K562 (cell line): ENCODE data around the gene AHI1. TPM values are rescaled to one million over a fixed set of nuclear protein-coding genes. Genes with fewer than 3 reads are reported as not detected.

Source experiments
- ATAC-seq: fragments of 200-7000 bp; cut with Tn5 transposase; 3 replicates; pipeline ENCODE4 v1.9.1; 2020; ENCODE audit warnings: moderate library complexity
- BruUV-seq: library from RNA; stranded (reverse); fragments of 400-500 nt; replicated peaks from 2 replicates; lab custom pipeline; 2021; lab: Mats Ljungman, UMichigan
- CTCF ChIA-PET: fragments of 300-600 bp; formaldehyde crosslinking; extraction: SDS; loops from one replicate; lab custom pipeline; 2021; ENCODE audit warnings: low intra/inter-chr PET ratio; lab: Yijun Ruan, JAX
- POLR2A ChIA-PET: fragments of 300-600, 350-650 bp; sonication (Branson Sonifier 250); formaldehyde crosslinking; extraction: SDS; loops from one replicate; lab custom pipeline; 2021; ENCODE audit warnings: antibody characterized with exemption, inconsistent platforms; lab: Yijun Ruan, JAX
- DNase-seq, 4 experiments: peaks; one replicate each; pipeline versions ENCODE4 v3.0.0 to v3.0.0-alpha.2; 2011 to 2018; ENCODE audit warnings: low spot score in 3 of 4, mixed read lengths in 3 of 4; ENCODE audit errors: extremely low read depth in 1 of 4
- FAIRE-seq: peaks from 2 replicates; lab custom pipeline; 2011; peaks lifted over from hg19 to GRCh38; lab: Jason Lieb, UNC
- H2AFZ ChIP-seq: 2 replicates; pipeline ENCODE4 v1.6.0; 2011; ENCODE audit warnings: low read depth, low read length, control low read depth, inconsistent platforms
- H3K27ac ChIP-seq: fragments of 200-600 bp; 3 replicates; pipeline ENCODE4 v1.8.0; 2011; ENCODE audit warnings: low read depth, mild to moderate bottlenecking, control low read depth, inconsistent platforms, low read length, moderate library complexity, mixed read lengths; ENCODE audit errors: extremely low read depth
- H3K27me3 ChIP-seq, 2 experiments: fragments of 300-600 bp in 1 of 2; 2 replicates in 1 of 2; 3 replicates in 1 of 2; pipeline versions ENCODE4 v1.6.0 to v1.8.0; 2011; ENCODE audit warnings: inconsistent platforms in 2 of 2, low read length in 2 of 2, mild to moderate bottlenecking in 1 of 2, mixed read lengths in 1 of 2, moderate library complexity in 1 of 2; ENCODE audit not compliant: control insufficient read depth in 2 of 2, insufficient read depth in 2 of 2
- H3K36me3 ChIP-seq: fragments of 300-600 bp; 3 replicates; pipeline ENCODE4 v1.8.0; 2011; ENCODE audit warnings: mild to moderate bottlenecking, low read length, inconsistent platforms; ENCODE audit not compliant: control insufficient read depth, insufficient read depth
- H3K4me1 ChIP-seq, 2 experiments: fragments of 200-600 bp in 1 of 2; replicated peaks in 1 of 2; 2 replicates in 1 of 2; 3 replicates in 1 of 2; pipeline versions ENCODE4 v1.5.1 to v1.8.0; 2011; ENCODE audit warnings: inconsistent platforms in 2 of 2, low read length in 2 of 2, mild to moderate bottlenecking in 1 of 2, mixed read lengths in 1 of 2, moderate library complexity in 1 of 2; ENCODE audit not compliant: control insufficient read depth in 2 of 2, insufficient read depth in 2 of 2
- H3K4me2 ChIP-seq: 2 replicates; pipeline ENCODE4 v1.6.1; 2011; ENCODE audit warnings: low read length, control low read depth, inconsistent platforms, mixed read lengths; ENCODE audit not compliant: insufficient read depth
- H3K4me3 ChIP-seq: fragments of 200-600 bp; sonication (generic), shearing (Covaris generic); 2 replicates; pipeline ENCODE4 v1.5.1; 2016; ENCODE audit warnings: control low read depth, inconsistent platforms
- H3K79me2 ChIP-seq: fragments of 200-600 bp; 3 replicates; pipeline ENCODE4 v1.8.0; 2011; ENCODE audit warnings: low read length, inconsistent platforms; ENCODE audit not compliant: control insufficient read depth, insufficient read depth
- H3K9ac ChIP-seq, 2 experiments: 2 replicates each; pipeline versions ENCODE4 v1.6.0 to v1.6.1; 2011; ENCODE audit warnings: low read depth in 2 of 2, low read length in 2 of 2, control low read depth in 1 of 2, inconsistent platforms in 1 of 2, mild to moderate bottlenecking in 1 of 2, mixed read lengths in 1 of 2; ENCODE audit not compliant: insufficient read depth in 1 of 2
- H3K9me1 ChIP-seq: one replicate; pipeline ENCODE4 v1.6.0; 2011; ENCODE audit warnings: inconsistent platforms, mild to moderate bottlenecking, low read length, moderate library complexity; ENCODE audit not compliant: control insufficient read depth, insufficient read depth
- H3K9me3 ChIP-seq: replicated peaks from 2 replicates; pipeline ENCODE4 v1.5.1; 2011; ENCODE audit warnings: low read depth, low read length, inconsistent platforms; ENCODE audit not compliant: control insufficient read depth, insufficient read depth
- H4K20me1 ChIP-seq: replicated peaks from 2 replicates; pipeline ENCODE4 v1.6.1; 2011; ENCODE audit warnings: low read length, inconsistent platforms, mixed read lengths; ENCODE audit not compliant: control insufficient read depth, insufficient read depth
- BRF2 ChIP-seq: IDR thresholded peaks from 3 replicates; pipeline ENCODE4 v1.6.1; 2011; ENCODE audit warnings: borderline replicate concordance, mild to moderate bottlenecking; ENCODE audit not compliant: insufficient read length, insufficient read depth
- CBX2 ChIP-seq: fragments of 200-600 bp; sonication (generic); IDR thresholded peaks from one replicate; pipeline ENCODE4 v1.6.1; 2012; ENCODE audit warnings: mild to moderate bottlenecking, low read length, inconsistent platforms; ENCODE audit not compliant: insufficient read depth, poor library complexity, severe bottlenecking
- CTCFL ChIP-seq: IDR thresholded peaks from 2 replicates; pipeline ENCODE4 v1.6.1; 2011; ENCODE audit warnings: borderline replicate concordance, low read depth, mild to moderate bottlenecking, moderate library complexity, low read length; ENCODE audit not compliant: insufficient read depth, poor library complexity, severe bottlenecking
- ELK3 ChIP-seq: fragments of 450-650 bp; formaldehyde crosslinking; IDR thresholded peaks from 2 replicates; pipeline ENCODE4 v1.4.0; 2020; ENCODE audit warnings: mild to moderate bottlenecking
- KLF6 ChIP-seq: fragments of 250-450 bp; sonication (Bioruptor Pico); IDR thresholded peaks from 2 replicates; pipeline ENCODE4 v1.4.0; 2020; ENCODE audit warnings: mild to moderate bottlenecking, moderate library complexity, borderline replicate concordance
- NFIX ChIP-seq: fragments of 250-450 bp; sonication (Bioruptor Pico); IDR thresholded peaks from 2 replicates; pipeline ENCODE4 v1.4.0; 2020; ENCODE audit warnings: low read depth, mild to moderate bottlenecking, moderate library complexity
- ZNF639 ChIP-seq, 2 experiments: fragments of 200-800 bp in 1 of 2; sonication (Bioruptor generic) in 1 of 2; sonication (generic) in 1 of 2; formaldehyde crosslinking in 1 of 2; IDR thresholded peaks in 1 of 2; conservative IDR thresholded peaks in 1 of 2; 2 replicates each; pipeline versions ENCODE4 v1.5.0 to v1.6.1; 2016 to 2020; ENCODE audit warnings: missing compliant biosample characterization in 1 of 2, missing genetic modification characterization in 1 of 2, missing genetic modification reagents in 1 of 2
- WGBS: fragments of 100-300 bp; shearing (Covaris generic); methylation state at CpG from one replicate; pipeline ENCODE4 v1.1.6; 2016; ENCODE audit warnings: low coverage, mixed read lengths; ENCODE audit not compliant: insufficient coverage; ENCODE audit errors: missing lambda C conversion rate; 5-methylcytosine and 5-hydroxymethylcytosine counted together
- in situ Hi-C: fragments of 300-500 bp; cut with MboI; formaldehyde crosslinking; loops from 4 replicates; pipeline ENCODE4 v1.15.0; 2018; ENCODE audit warnings: inconsistent platforms, mixed read lengths
- intact Hi-C: fragments of 100-400 bp; cut with micrococcal nuclease; formaldehyde crosslinking; loops from 2 replicates; pipeline ENCODE4 v1.14.2; 2022
- polyA plus RNA-seq, 8 experiments: library from polyadenylated mRNA; depleted of rRNA in 4 of 8; stranded (reverse) in 5 of 8; unstranded in 3 of 8; fragments of >200 nt; fragmentation: Nextera tagmentation in 2 of 8; fragmentation: Illumina TruSeq in 1 of 8; extraction: Ambion mirVana in 2 of 8; extraction: Trizol in 1 of 8; gene quantifications; 2 replicates each; pipeline versions ENCODE4 v1.2.1 to v1.2.3, GENCODE V29; 2011 to 2014; ENCODE audit warnings: inconsistent platforms in 1 of 8, missing spikeins in 1 of 8
- total RNA-seq, 7 experiments: library from RNA; depleted of rRNA in 6 of 7; stranded (reverse); fragments of >200 nt in 6 of 7; fragmentation: Illumina TruSeq in 2 of 7; extraction: Trizol in 2 of 7; gene quantifications; 2 replicates each; pipeline versions ENCODE4 v1.2.1 to v1.2.3, GENCODE V29; 2011 to 2021; ENCODE audit warnings: low replicate concordance in 1 of 7

Gene AHI1
- total and polyA plus RNA-seq, 9 of the 15 experiments (the other 6 are each of a cell fraction or from before 2014, with no cell fraction given) = 24.7 to 54.9 (median 32.2) TPM

- Histone ChIP-seq H4K20me1 (no peaks in the 10 kb centered on the region), H2AFZ (no peak overlapping the region), H3K4me2 (no peak overlapping the region), H3K9ac (no peak overlapping the region), H3K27me3 (no peaks in the 10 kb centered on the region), H3K4me1 (no peaks in the 10 kb centered on the region), H3K4me3 (no peak overlapping the region), H3K36me3 (0 out of 3 replicates have a peak, but pooled peaks cover 4% of the 10 kb centered on the region), H3K27ac (no peak overlapping the region), H3K79me2 (no peaks in the 10 kb centered on the region), H3K9me1 (no peaks in the 10 kb centered on the region), H3K9me3 (peaks cover 5% of the 10 kb centered on the region; the same call in 1 of the 2 replicates)
- no TSS peak for BruUV-seq
- intact Hi-C loops = no loop called here
- ChIA-PET POLR2A (interaction anchor here (0.7 kb wide), 1 partner anchor 20 kb away, joined by 4 read pairs; no protein-coding TSS in a partner anchor), CTCF (no interaction called here)
- DNase-seq (no peak), FAIRE-seq (no peak), ATAC-seq (no peak)
- in situ Hi-C loops = no loop called here
- WGBS = 70% methylated on average over 2 of the region's 2 CpGs
- TF ChIP-seq KLF6 (no peak), BRF2 (no peak), ELK3 (CRISPR knock-in tag) (no peak), CBX2 (no peak), CTCFL (no peak), ZNF639 (CRISPR knock-in tag; conservative IDR thresholded peaks at IDR 0.05 in 1 of 2, IDR thresholded peaks at IDR 0.05 in 1 of 2) (no peak), NFIX (CRISPR knock-in tag) (no peak)
Observed at GRCh38 chr6:135372758-135373157, 124.8 kb downstream of the AHI1 start.
